NCI-H1694 treated with DMSO at 0.1 percent for 48 hours (cell line): ENCODE data around the gene DUSP3.

Experiments used
- DNase-seq: peaks from one replicate; lab custom pipeline; 2025; lab: John Stamatoyannopoulos, UW

DUSP3 gene

DNA sequence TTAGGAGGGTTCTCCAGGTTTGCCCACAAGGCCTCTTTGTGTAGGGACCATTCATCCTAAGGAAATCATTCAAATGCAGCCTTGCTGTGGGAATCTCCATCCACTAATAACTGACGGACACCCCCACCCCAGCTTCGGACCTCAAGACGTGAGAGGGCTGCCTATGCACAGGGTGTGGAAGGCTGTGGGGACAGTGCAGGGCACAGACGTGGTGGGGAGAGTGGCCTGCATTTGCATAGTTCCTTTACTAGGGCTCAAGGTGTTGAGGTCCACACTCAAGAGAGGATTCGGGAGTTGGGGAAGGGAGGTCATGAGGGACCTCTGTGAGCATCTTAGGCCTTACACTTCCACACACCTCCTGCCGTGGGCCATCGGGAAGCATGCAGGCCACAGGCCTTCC lies 9.8 kb downstream of the DUSP3 start:
- no peak for DNase-seq

DNA sequence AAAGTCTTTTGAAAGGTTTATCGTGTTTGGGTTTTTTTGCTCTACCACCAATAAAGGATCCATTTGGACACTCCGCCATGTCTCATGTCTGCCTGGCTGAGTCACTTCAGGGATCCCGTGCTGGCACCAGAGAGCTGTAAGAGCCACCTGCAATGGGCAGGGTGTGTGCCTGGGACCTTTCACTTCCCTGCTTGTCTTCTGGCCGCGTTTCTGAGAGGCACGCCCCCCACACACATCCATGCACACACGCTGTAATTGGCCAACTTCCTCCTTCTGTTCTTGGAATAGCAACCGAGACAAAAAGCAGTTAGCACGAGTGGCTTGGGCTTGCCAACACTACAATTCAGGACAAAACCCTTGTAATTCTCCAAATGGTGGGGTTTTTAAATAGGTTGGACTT lies 10.4 kb downstream of the DUSP3 start:
- no peak for DNase-seq

DNA sequence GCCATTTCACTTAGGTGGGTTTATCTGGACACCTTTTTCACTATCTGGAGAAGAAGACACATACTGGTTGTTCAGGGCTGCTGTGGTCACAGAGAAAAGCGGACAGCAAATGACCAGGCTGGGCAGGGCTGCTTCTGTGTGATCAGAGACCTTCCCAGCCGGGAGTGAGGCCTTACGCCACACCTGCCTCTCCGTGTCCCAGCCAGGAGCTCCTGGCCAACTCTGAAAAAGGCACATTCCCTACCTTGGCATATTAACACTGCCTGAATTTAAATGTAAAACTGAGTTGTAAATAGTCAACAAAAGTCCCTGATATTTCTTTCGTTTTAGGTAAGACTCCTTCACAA lies 11.1 kb downstream of the DUSP3 start:
- no peak for DNase-seq

DNA sequence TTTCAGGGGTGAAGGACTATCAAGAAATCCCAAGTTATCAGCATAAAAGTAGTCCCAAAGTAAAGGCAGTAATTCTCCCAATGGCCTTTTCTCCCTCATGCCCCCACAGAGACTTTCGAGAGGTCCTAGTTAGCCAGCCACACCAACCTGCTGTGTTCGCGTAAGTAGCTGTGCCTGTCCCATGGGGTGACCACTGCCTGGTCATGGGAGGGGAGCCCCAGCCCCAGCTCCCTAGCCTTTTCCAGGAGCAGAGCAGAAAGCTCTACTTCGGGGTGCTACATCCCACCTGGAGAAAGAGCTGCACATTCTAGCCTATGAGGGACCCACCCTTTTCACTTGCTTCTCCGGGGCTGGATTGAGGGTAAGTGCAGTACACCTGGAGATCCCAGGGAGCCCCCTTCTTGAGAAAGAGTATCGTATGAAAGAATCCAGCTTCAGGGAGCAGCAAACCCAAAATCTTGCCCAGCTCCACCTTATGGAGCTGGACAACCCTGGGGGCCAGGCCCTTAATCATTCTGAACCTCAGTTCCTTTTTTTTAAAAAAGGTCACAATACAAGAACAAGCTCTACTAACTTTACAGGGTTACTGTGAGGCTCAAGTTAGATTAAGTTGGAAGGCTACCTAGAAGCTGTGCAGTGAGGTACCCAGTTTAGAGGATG lies 11.6 kb downstream of the DUSP3 start:
- DNase-seq: no peak

DNA sequence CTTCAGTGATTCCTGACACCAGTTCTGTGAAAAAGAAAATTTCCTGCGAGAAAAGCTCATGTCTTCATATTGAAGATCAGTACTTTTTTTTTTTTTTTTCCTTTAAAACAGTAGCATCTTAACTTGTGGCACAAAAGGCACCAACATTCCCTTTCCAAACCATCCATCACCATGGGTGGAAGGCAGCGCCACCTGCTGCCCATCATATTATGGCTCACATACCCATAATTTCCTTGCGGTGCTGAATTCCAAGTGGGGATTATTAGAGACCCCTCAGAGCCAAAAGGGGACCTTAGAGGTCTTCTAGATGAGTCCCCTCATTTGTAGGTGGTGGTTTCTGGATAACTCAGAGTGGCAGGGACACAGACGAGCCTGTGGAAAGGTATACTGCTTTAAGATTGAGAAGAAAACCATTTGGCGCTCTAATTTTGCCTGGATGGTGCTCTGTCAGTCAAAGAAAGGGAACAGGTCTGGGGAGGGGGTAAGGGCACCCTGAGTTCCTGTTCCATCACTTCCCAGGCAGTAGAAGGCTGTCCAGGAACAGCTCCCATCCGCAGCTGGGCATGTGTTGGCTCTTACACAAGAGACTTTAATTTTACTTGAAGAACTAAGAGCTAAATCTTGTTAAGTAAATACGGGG lies 12.2 kb downstream of the DUSP3 start:
- peak; percentile 21 for DNase-seq

DNA sequence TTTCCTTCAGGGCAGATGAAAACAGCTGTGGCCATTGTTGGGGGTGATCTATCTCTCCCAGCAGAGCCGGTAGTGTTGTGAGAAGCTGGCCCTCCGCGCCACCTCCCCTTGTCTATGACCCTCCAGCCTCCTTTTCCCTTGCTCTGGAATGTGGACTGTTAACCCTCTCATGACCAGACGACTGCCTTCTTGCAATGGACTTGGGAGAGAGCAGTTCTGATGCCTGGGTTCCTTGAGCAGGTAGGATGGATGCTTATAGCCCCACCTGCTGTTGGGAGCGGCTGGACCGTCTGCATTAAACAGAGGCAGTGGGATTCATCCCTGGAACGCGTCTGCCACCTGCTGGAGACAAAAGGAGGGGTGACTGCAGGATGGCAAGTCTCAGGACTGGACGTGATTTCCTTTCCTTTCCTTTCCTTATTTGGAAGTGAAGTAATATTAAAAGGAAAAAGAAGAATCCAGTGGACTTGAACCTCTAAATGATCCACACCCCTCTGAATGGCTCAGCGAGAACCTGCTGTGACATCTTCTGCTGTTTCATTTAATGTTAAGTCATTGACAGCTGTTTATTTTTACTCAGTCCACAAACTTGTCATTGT lies 18.4 kb downstream of the DUSP3 start:
- peak; percentile 90 for DNase-seq

DNA sequence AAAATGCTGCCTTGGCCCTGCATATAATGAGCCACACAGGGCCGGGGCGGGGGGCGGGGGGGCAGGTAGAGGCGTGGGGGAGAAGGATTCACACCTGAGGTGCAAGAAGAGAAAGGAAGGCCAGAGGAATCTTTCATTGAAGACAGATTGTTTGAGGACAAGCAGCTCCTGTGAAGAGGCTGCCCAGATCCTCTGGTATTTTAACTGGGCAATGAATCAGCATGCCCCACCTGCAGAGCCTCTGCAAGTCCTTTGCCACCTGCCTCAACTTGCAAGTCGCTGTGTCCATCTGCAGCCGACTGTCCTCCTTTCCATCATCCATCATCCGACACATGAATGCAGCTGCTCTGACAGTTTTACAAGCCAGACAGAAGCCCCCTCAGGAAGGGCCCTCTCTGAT lies 18.9 kb downstream of the DUSP3 start:
- no peak for DNase-seq

DNA sequence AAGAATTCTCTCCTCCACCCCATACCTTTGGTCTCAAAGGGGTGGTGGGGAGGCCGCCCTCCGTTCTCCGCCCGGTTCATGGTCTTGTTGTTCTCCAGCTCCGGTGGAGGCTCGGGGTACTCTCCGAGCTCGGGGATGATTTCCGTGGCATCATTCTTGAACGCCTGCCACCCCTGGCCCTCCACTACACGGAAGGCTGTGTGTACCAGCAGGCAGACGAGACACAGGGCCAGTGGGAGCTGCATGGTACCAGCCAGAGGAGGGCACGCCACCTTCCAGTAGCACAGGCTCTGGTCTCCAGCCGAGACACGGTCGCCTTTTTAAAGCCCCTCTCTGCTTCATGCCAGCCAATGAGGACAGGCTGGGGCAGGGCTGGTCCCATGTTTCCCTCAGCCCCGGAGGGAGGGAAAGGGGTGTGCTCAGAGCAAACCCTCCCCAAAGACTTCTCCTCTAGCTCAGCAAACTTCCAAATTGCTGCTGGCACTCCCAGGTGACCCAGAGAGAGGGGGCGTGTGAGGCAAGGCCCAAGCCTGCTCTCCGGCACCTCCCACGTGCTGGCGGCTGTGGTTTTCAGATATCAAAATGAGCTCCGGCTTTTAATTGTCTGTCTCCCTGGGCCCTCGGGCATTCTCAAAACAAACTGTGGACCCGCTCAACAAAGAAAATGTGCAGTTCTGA lies 20.1 kb downstream of the DUSP3 start, which contains the start of gene SOST:
TSS of gene SOST (minus strand) at position 295 of the 678 bp plus-strand sequence. CDS start at position 245, 50 bp downstream.
- no peak for DNase-seq

DNA sequence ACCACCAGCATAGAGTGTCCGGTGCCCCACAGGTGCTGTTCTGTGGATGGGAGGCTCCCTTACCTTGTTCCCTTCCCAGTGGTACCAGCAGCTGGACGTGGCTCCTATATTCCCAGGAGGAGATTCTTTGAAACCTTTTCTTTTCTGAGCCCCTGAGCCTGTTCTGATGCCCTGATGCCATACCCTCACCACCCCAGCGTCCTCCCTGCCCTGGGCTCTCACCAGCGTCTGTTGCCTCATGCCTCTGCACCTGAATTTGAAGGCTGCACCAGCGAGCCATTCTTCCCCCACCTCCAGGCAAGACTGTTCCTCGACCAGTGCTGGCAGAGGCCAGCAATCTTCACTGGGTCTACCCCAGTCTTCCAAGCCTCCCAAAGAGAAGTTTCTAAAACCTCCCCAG lies 20.7 kb downstream of the DUSP3 start:
- DNase-seq: no peak

DNA sequence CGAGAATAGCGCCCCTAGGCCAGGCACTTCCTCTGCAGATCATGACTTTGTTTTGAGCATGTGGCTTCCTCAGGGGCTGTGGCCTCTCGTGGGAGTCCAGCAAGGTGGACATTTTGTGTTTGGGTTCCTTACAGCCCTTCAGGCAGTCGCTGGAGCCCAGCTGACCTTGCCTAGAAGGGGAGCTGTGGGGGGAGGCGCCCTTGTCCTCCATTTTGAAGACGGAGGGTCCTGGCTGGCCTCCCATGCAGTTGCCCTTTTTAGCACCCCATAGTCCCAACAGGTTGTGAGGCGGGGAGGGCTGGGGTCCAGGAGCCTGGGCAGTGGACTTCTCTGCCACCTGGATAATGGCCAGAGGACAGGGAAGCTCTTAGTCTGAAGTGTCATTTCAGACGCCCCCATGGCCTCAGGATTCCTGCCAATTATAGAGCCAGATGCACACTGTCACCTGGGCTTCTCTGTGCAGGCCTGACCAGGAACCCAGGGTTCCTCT lies 21.6 kb downstream of the DUSP3 start:
- DNase-seq: no peak

DNA sequence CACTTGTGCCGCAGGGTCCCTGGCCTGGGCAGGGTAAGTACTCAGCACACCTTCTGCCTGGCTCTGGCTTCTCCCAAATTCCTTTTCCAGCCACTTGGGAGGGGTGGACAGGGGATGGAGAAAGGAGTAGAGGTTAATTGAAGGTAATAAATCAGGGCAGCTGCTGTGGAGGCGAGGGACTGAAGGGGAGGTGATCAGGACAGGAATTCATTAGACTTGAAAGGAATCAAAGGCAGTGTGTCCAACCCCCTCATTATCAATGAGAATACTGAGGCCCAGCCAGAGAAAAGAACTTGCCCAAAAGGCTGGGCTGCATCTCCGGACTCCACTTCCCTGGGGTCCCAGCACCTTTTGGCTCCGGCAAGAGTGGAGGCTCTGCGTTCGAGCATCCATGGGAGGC lies 22.6 kb downstream of the DUSP3 start:
- no peak for DNase-seq

DNA sequence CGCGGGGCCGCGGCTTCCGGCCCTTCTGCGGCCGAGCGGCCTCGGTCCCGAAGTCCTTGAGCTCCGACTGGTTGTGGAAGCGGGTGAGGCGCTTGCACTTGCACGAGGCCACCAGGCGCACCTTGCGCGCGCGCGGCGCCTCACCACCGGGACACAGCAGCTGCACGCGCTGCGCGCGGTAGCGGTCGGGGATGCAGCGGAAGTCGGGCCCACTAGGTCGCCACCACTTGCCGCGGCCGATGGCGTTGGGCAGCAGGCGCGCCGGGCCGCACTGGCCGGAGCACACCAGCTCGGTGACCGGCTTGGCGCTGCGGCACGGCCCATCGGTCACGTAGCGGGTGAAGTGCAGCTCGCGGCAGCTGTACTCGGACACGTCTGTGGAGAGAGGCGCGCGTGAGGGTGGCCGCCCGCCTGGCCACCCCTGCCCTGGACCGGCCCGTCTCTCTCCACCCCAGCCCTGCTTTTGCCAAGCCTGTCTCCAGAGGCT lies 23.3 kb downstream of the DUSP3 start:
- no peak for DNase-seq

DNA sequence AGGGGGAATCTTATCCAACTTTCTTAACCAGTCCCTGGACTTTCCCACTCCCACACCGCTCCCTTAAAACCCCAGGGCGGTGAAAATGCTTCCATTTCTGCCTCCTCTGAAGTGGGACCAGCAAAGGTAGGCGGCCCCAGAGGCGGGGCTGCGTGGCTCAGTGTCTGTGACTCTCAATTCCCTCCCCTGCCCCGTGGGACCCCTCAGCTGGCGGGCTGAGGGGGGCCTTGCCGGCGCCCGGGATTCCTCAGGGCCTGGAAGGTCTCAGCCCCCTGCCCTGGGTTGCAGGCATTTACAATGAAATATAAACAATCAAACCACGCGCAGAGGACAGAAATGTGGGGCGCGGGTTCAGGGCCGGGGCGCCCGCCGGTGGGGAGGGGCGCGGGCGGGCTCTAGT lies 23.8 kb downstream of the DUSP3 start:
- DNase-seq: no peak

DNA sequence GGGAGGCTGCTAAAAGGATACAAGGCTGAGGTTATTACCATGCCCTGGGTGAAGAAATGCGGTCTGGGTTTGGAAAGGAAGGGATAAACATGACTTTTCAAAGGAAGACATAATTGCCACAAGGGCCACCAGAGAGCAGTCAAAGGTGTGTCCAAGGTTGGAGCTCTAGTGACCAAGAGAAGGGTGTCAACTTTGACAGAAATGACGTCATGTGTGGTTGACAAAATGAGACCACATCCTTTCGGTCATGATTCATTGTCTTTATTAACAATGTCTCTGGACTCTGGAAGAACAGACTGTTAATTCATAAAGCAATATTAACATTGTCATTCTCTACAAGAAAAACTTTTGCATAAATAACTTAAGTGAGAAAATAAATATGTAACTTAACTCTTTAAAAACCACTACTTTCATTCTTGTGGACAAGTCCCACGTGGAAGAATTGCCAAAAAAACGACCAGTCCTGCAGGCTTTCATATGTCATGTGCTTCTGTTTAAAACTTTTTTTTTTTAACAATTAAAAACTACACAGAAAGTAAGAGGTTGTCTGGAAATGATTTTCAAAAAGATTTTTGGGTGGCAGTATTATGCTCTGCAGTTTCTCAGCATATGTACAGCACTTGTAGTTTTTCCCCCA lies 25.2 kb downstream of the DUSP3 start:
- DNase-seq: no peak

DNA sequence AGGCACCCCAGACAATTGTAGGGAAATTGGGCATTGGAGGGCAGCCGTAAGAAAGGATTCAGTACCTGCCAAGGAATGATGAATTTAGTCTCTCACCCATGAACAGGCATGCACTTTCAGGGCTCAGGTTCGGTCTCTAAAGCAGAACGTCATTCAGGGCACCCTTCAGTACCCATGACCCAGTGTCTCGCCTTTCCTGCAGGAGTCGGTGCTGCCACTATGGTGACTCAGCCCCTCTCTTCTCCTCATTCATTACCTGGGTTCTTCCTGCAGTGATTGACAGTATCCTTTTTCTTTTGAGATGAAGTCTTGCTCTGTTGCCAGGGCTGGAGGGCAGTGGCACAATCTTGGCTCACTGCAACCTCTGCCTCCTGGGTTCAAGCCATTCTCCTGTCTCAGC lies 28.6 kb downstream of the DUSP3 start:
- no peak for DNase-seq

DNA sequence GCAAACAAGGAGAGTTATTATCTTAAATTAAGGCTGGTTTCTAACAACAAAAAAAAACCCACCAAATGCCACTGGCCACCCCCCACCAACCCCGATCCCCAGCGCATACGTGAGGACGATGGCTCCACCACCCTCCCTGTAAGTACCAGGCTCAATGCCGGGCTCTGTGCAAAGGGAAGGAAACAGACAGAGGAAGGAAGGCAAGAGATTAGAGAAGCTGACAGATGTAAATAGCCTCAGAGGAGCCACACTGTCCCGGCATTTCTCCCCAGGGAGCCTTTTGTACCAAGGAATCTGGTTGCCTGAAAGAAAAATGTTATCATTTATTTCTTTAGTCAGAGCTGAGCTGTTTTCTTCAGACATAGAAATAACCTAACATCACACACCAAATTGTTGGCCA lies 33.2 kb downstream of the DUSP3 start:
- DNase-seq: no peak

DNA sequence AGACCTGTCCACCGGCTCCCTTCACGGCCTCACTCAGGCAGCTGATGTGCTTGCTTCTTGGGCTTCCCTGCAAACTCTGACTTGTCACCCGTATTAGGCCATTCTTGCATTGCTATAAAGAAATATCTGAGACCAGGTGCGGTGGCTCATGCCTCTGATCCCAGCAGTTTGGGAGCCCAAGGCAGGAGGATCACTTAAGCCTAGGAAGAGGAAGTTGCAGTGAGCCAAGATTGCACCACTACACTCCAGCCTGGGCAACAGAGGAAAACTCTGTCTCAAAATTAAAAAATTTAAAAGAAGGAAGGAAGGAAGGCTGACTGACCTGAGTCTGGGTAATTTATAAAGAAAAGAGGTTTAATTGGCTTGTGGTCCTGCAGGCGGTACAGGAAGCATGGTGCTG lies 37.1 kb downstream of the DUSP3 start:
- DNase-seq: no peak

DNA sequence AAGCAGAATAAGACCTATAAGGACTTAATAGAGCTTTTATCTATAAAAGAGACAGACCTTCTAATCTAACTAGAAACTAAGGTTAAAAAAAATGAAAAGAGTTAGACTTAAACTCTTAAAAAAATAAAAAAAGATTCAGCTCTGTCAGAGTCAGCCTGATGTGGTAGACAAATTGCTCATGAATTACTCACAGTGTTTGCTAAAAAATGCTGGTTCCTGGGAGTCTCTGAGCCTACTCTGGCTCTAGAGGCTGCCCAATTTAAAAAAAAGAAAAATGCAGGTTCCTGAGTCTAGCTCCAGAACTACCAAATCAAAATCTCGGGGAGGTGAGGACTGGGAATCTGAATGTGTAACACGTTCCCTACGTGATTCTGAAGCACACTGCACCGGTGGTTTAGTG lies 38.2 kb downstream of the DUSP3 start:
- no peak for DNase-seq

DNA sequence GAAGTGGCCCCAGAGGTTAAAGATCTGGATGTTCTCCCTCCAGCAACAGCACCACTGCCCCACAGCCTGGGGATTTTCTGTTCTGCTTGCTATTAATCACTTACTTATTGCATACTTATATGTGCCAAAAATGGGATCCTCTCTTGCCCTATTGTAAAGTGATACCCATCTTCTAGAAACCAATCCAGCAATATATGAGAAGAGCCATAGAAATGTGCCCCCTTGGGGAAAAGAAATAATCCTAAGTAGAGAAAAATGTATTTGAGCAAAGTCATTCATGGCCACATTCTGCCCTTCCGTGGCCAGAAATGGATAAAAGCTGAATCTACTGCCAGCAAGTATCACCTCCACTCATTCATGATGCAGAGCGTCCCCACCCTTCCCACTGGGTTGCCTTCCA lies 41.1 kb downstream of the DUSP3 start:
- no peak for DNase-seq

DNA sequence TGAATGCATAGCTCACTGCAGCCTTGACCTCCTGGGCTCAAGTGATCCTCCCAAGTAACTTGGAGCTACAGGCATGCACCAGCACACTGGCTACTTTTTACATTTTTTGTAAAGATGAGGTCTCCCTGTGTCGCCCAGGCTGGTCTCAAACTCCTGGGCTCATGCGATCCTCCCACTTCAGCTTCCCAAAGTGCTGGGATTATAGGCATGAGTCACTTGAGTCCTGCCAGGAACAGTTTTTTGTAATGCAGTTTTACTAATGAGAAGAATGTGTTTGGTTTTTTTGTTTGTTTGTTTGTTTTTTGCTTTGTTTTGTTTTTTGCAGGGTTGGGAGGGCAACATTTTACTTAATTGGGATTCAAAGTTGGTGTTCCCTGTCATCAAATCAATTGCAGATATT lies 42.4 kb downstream of the DUSP3 start:
- no peak for DNase-seq

DNA sequence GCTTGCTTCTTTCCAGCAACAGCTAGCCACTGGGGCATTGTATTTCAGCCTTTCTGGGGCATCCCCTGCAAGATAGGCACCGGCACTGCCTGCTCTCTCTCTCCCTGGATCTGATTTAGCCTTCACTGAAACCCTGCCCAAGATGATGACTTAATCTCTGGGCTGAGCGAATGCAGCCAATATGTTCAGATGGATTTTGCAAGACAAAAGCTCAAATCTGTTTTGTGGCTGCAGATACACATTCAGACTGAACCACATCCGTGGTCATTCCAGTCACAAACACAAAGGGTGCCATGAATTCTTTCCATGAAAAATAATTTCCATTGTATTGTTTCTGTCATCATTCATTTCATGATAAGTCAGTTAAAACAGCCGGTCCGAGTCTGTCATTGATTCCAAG lies 44.4 kb downstream of the DUSP3 start:
- no peak for DNase-seq

DNA sequence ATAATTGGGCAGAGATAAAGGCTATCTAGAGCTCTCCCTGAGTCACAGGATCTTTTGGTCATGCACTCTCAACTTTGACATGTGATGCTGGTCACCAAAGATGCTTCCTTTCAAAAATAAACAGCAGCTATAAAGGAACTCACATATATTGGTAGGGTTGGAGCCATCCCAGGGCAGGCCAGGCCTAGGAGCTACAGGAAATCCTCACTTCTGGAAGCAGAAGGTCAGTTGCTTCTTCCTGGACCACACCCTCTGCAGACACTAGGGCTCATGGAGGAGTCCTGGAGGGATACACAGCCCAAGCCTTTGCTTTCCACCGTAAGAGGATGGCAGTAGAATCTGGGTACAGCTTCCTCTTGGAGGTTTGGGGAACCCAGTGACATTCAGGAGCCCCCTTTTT lies 44.8 kb downstream of the DUSP3 start:
- DNase-seq: no peak
